ENCODE results near the gene FGD3. TPM values are rescaled to one million over a fixed set of nuclear protein-coding genes. Genes with fewer than 3 reads are reported as not detected.
A peak's percentile ranks its signal among the peaks of the same experiment; 100 is the strongest.

The FGD3 gene
- total and polyA plus RNA-seq, 5 experiments from 2014 or later = 64.2 to 330 (median 161) TPM

DNA sequence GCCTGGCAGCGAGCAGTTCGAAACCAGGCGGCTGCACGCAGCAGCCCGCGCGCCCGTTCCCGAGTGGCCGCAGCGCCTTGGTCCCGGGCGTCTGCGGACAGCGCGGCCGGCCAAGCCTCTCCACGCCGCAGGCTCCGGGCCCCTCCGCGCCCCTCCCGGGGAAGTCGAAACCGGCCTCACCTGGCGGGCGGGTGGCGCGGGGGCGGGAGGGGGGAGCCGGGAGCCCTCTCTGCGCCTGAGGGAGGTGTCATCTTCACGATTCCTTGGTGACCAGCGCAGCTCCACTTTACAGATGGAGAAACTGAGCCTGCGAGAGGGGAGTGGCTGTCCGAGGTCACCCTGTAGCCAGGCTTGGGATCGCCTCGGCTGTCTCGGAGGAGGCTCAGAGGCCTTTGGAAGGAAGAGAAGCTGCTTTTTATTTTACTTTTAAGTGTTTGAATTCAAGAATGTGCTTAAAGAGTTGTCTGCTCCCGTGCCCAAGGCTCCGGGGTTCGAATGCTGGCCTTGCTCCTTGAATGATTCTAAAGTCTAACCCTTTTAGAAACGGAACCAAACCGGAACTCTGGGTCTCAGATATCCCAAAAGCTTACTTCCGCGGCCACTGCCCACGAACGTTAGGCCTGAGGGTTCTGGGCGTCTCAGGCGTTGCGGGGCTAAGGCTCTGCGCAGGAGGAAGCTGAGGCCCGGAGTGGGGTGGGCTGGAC lies 111.8 kb downstream of the FGD3 start:
- Mint-ChIP-seq H3K4me3 (peak overlapping the region; percentile 85 to 96 (median 92)), H3K4me1 (peaks cover 37 to 80% (median 73%) of the 10 kb centered on the region in 4 donors), H3K9me3 (no peaks in the 10 kb centered on the region), H3K36me3 (no peaks in the 10 kb centered on the region), H3K27me3 (no peaks in the 10 kb centered on the region), H3K27ac (peak overlapping the region; percentile 93 to 100 (median 100))
- DNase-seq (peak in 4 of 10 donors; percentile 38 to 61 (median 42)), ATAC-seq (peak; percentile 14 to 18)
- POLR2A ChIA-PET = interaction anchor here (0.8 to 23.1 kb wide), 20 partner anchors 8 to 111 kb away, joined by 3 to 608 read pairs (median 5); partner anchors contain the start of gene CARD19

DNA sequence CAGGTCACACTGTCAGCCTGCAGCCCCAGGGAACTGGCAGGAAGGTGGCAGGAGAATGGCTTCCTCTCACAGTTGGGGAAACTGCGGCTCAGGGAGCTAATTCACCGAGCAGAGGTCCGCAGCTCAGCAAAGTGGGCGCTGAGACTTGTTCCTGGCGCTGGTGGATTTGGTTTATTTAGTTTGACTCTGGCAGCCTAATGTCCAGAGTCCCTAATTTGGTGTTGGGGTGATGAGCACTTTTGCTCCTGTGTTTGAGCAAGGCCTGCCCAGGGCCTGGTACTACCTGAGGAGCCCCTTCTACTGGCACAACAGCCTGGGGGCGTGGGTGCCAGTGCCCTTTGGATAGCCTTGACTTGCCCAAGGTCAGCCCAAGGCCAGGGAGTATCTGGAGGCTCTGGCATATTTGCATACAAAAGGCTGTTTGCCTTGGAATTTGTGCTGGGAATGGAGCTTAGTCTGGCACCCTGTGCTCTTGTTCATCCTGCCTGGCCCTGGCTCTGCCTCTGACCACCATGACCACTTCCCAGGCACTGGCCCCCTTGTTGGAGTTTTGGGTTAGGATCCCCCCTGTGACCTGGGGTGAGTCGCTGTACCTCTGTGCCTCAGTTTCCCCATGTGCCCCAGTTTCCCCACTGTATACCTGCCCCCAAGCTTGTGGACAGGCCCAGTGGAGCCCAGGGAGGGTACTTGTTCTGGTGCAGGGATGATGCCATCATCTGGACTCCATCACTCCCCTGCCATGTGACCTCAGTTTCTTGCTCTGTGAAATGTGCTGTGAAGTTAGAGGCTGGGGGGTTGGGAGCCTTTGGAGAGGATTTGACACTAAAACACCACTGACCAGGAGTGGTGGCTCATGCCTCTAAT lies 112.6 kb downstream of the FGD3 start:
- Mint-ChIP-seq H3K27me3 (no peaks in the 10 kb centered on the region), H3K9me3 (no peaks in the 10 kb centered on the region), H3K27ac (peak overlapping the region; percentile 93 to 100 (median 100)), H3K36me3 (peaks cover 0 to 5% (median 0%) of the 10 kb centered on the region in 3 donors), H3K4me3 (peak overlapping the region; percentile 85 to 96 (median 92)), H3K4me1 (peaks cover 44 to 80% (median 76%) of the 10 kb centered on the region in 4 donors)
- peak in 1 of 10 donors; percentile 32 for DNase-seq
- ATAC-seq = no peak
- POLR2A ChIA-PET = interaction anchor here (0.8 to 23.1 kb wide), 23 partner anchors 8 to 112 kb away, joined by 3 to 608 read pairs (median 4); partner anchors contain the start of gene CARD19

DNA sequence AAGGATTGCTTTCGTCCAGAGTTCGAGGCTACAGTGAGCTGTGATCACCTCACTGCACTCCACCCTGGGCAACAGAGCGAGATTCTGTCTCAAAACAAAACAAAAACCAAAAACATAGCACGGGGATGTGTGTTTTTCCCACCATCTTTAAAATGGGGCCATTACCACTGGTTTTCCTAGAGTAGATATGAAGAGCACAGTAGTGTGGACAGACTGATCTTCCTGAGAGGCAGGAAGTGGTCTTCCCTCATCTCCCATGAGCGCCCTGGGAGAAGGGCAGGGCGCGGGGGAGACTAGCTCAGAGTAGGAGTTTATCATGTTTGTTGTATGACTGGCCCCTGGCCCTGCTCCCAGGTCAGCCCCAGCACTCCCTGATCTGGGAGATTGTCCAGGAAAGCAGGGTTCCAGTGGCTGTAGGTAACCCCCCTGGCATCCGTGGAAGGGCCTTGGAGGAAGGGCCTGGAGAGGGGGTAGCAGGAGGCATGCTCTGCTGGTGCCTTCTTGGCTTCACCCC lies 113.5 kb downstream of the FGD3 start:
- DNase-seq = peak in 1 of 10 donors; percentile 47
- POLR2A ChIA-PET = interaction anchor here (0.6 to 23.1 kb wide), 13 partner anchors 10 to 106 kb away, joined by 3 to 608 read pairs (median 10); partner anchors contain the start of gene CARD19
- peak overlapping the region; percentile 85 to 96 (median 92) for H3K4me3 Mint-ChIP-seq
- H3K27me3 Mint-ChIP-seq = no peaks in the 10 kb centered on the region
- peak overlapping the region; percentile 93 to 100 (median 100) for H3K27ac Mint-ChIP-seq
- no peaks in the 10 kb centered on the region for H3K9me3 Mint-ChIP-seq
- no peak for ATAC-seq
- peaks cover 0 to 6% (median 0%) of the 10 kb centered on the region in 3 donors for H3K36me3 Mint-ChIP-seq
- H3K4me1 Mint-ChIP-seq = peaks cover 47 to 83% (median 78%) of the 10 kb centered on the region in 4 donors

DNA sequence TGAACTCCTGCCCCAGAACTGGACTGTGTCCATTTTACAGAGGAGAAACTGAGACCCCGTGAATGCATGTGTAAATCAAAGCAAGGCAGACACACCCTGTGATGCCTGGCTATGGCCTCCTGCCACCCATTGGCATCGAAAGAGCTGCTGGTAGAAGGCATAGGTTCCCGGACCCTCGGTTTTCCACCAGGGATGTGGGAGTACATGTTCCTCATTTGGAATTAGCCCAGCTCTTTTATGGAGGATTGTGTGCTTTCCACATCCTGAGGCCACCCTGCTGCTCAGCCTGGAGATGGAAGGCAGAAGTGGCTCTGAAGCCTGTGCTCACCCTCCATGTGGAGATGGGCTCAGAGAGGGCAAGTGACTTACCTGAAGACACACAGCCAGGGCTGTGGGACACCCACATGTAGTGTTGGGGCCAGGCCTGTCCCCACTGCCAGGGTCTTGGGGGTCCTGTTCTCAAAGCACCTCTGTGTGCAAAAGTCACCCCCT lies 114.0 kb downstream of the FGD3 start:
- H3K27me3 Mint-ChIP-seq = no peaks in the 10 kb centered on the region
- POLR2A ChIA-PET = interaction anchor here (0.6 to 23.1 kb wide), 16 partner anchors 8 to 108 kb away, joined by 3 to 608 read pairs (median 18); partner anchors contain the start of gene CARD19
- DNase-seq (peak in 1 of 10 donors; percentile 34), ATAC-seq (no peak)
- no peaks in the 10 kb centered on the region for H3K9me3 Mint-ChIP-seq
- peaks cover 0 to 9% (median 0%) of the 10 kb centered on the region in 3 donors for H3K36me3 Mint-ChIP-seq
- H3K4me1 Mint-ChIP-seq = peaks cover 46 to 84% (median 79%) of the 10 kb centered on the region in 4 donors
- peak overlapping the region; percentile 85 to 96 (median 92) for H3K4me3 Mint-ChIP-seq
- H3K27ac Mint-ChIP-seq = peak overlapping the region; percentile 93 to 100 (median 100)

DNA sequence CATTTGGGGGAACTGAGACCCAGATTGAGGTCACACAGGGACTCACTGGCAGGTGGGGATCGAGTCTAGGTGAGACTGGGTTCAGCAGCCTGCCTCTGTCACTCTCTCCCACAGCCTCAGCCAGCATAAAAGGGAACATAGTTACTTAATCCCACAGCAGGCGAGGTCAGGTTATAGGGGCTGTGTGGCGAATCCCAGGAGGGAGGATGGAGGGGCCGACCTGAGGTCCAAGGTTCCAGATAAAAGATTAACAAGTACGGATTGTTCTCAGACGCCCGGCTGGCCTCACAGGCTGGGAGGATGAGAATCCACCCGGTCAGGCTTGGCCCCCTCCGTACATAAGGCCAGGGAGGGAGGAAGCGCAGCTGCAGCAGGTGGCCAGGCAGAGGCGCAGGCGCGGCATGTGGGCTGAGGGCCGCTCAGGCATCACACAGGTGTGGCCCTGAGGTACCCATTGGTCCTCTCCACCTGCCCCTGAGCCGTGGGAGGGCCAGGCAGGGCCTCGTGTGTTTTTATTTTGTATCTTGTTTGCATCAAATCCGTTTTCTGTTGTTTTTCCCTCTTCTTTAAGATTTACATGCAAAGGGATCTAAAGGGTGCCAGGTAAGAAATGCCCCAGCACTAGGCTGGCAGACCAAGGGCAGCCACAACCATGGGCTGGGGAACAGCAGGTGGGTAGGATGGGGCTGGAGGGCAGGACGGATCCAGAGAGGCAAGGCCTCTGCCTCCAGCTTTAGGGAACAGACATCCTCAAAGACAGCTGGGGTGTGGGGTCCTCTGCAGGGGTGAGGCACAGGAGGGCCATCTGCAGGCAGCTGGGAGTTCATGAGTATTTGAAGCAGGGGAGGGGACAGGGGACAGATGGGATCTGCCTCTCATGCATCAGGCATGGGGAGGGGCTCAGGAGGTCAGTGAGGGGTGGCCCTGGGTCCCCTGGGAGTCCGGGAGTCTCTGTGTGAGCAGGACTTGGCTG lies 114.8 kb downstream of the FGD3 start:
- Mint-ChIP-seq H3K36me3 (peaks cover 2 to 11% (median 3%) of the 10 kb centered on the region in 3 donors), H3K27ac (peak overlapping the region; percentile 93 to 100 (median 100)), H3K4me3 (peak overlapping the region; percentile 85 to 96 (median 92)), H3K9me3 (no peaks in the 10 kb centered on the region), H3K4me1 (peaks cover 49 to 87% (median 81%) of the 10 kb centered on the region in 4 donors), H3K27me3 (no peaks in the 10 kb centered on the region)
- DNase-seq (peak in 4 of 10 donors; percentile 27 to 69 (median 30)), ATAC-seq (no peak)
- POLR2A ChIA-PET = interaction anchor here (0.8 to 23.1 kb wide), 13 partner anchors 9 to 505 kb away, joined by 3 to 608 read pairs (median 12); partner anchors contain the start of gene CARD19

DNA sequence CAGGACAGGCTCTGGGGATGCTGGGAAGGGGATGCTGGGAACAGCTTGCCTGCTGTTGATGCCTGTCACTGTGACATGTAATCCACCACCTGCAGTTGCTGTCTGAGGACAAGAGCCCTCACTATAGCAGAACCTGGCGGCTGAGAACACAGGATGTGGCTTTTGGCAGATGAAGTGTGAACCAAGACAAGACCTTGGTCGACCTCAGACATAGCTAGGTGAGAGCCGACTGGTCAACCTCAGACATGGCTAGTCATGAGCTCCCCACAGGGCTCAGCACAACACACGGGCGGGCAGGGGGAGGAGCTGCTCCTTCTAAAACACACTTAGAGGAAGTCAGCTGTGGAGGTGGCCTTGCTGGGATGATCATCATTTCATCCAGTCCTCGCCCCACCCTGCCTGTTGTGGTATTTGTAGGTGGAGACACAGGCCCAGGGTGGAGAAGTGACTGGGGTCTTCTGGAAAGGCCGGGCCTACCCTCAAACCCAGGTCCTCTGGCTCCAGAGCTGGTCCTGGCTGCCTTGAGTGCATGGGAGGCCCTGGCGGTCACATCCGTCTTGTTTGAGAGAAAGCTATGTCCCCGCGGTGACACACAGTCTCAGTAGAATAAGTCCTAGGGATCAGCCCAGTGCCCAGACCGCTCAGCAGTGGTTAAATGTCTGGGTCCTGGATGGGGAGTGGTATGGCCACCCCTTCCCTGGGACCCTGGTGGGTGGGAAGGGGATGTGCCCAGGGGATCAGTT lies 117.2 kb downstream of the FGD3 start:
- Mint-ChIP-seq H3K27me3 (no peaks in the 10 kb centered on the region), H3K4me1 (peaks cover 48 to 94% (median 90%) of the 10 kb centered on the region in 4 donors), H3K4me3 (peak overlapping the region; percentile 81 to 96 (median 89)), H3K27ac (peak overlapping the region; percentile 93 to 100 (median 100)), H3K9me3 (no peaks in the 10 kb centered on the region), H3K36me3 (peaks cover 4 to 33% (median 8%) of the 10 kb centered on the region in 3 donors)
- POLR2A ChIA-PET = interaction anchor here (0.6 to 23.1 kb wide), 36 partner anchors 8 to 513 kb away, joined by 3 to 608 read pairs (median 7); partner anchors contain the start of genes CARD19, FGD3 and NINJ1
- ATAC-seq (peak; percentile 87 to 94), DNase-seq (peak; percentile 57 to 96 (median 89))

DNA sequence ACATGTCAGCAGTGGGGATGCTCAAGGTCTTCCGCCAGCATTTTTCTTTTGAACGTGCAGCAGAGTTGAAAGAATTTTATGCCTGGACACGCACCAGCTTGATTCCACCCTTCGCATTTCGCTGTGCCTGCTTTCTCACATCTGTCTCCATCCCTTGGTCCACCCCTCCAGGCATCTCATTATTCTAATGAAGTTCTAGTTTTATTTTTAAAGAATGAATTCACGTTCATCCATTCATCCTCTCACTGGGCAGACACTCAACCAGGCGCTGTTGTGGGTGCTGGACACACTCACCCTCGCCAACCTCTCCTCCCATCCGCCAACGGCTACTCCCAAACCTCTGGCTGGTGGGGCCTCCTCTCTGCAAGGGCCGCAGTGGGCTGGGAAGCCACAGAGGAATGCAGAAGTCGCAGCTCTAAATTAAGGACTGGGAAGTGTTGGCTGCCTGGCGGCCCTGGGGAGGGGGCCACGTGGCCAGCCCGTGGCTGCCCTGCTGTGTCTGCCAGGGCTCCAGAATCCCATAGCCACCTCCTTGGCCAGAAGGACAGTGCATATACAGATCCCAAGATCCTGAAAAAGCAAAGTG lies 117.9 kb downstream of the FGD3 start:
- Mint-ChIP-seq H3K27ac (peak overlapping the region; percentile 93 to 100 (median 100)), H3K27me3 (no peaks in the 10 kb centered on the region), H3K9me3 (no peaks in the 10 kb centered on the region), H3K4me3 (peak overlapping the region; percentile 81 to 96 (median 89)), H3K4me1 (peaks cover 46 to 94% (median 86%) of the 10 kb centered on the region in 4 donors), H3K36me3 (peaks cover 4 to 39% (median 8%) of the 10 kb centered on the region in 3 donors)
- POLR2A ChIA-PET = interaction anchor here (0.7 to 23.1 kb wide), 26 partner anchors 7 to 512 kb away, joined by 3 to 608 read pairs (median 11); partner anchors contain the start of genes CARD19, FGD3 and NINJ1
- ATAC-seq (no peak), DNase-seq (peak in 1 of 10 donors; percentile 48)

DNA sequence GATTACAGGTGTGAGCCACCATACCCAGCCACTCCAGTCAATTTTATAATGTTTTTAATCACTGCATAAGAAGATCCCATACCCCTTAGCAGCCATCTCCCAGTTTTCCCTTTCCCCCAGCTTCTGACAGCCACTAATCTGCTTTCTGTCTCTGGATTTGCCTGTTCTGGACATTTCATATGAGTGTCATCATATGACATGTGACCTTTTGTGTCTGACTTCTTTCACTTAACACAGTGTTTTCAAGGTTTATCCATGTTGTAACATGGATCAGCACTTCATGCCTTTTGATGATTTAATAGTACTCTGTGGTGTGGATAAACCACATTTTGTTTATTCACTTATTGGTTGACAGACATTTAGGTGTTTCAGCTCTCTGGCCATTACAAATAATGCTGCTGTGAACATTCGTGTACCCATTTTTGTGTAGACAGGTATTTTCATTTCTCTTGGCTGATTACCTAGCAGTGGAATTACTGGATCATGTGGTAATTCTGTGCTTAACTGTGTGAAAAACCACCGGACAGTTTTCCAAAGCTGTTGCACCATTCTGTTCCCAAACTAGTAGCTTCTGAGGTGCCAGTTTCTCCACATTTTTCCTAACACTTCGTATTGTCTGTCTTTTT lies 119.8 kb downstream of the FGD3 start:
- H3K36me3 Mint-ChIP-seq = peaks cover 4 to 51% (median 11%) of the 10 kb centered on the region in 3 donors
- ATAC-seq (no peak), DNase-seq (peak in 1 of 10 donors; percentile 28)
- POLR2A ChIA-PET = interaction anchor here (0.6 to 23.1 kb wide), 13 partner anchors 8 to 630 kb away, joined by 3 to 608 read pairs (median 47); partner anchors contain the start of gene CARD19
- peak overlapping the region in 9 of 10 donors; percentile 3 to 85 (median 35) for H3K4me3 Mint-ChIP-seq
- H3K27me3 Mint-ChIP-seq = no peaks in the 10 kb centered on the region
- no peaks in the 10 kb centered on the region for H3K9me3 Mint-ChIP-seq
- peaks cover 43 to 93% (median 82%) of the 10 kb centered on the region in 4 donors for H3K4me1 Mint-ChIP-seq
- H3K27ac Mint-ChIP-seq = peak overlapping the region; percentile 70 to 100 (median 88)

DNA sequence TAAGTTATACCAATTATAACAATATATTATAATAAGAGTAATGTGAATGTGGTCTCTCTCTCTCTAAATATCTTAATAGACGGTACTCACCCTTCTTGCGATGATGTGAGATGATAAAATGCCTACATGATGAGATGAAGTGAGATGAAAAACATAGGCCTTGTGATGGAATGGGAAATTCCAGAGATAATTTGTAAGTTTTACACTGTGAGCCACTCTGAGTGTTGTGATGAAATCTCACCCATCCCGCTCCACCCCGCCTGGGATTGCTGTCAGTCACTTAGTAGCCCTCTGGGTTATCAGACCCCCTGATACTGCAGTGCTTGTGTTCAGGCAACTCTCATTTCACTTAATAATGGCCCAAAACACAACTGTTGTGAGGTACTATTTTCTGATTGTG lies 121.6 kb downstream of the FGD3 start:
- ATAC-seq (no peak), DNase-seq (peak in 1 of 10 donors; percentile 6)
- Mint-ChIP-seq H3K27me3 (no peaks in the 10 kb centered on the region), H3K4me1 (peaks cover 43 to 92% (median 82%) of the 10 kb centered on the region in 4 donors), H3K4me3 (peak overlapping the region in 2 of 10 donors; percentile 29 to 36), H3K27ac (peak overlapping the region in 9 of 10 donors; percentile 58 to 100 (median 84)), H3K9me3 (no peaks in the 10 kb centered on the region), H3K36me3 (peaks cover 4 to 54% (median 11%) of the 10 kb centered on the region in 3 donors)
- POLR2A ChIA-PET = interaction anchor here (0.7 to 10.4 kb wide), 2 partner anchors 24 to 30 kb away, joined by 3 to 221 read pairs; partner anchors contain the start of gene CARD19
